HEK293T (cell line): ENCODE data around the gene CD160.

Experiments
- CTCF ChIA-PET: fragments of 350-600 bp; formaldehyde crosslinking; extraction: SDS; loops from one replicate; lab custom pipeline; 2021; ENCODE audit warnings: antibody characterized with exemption, inconsistent platforms; lab: Yijun Ruan, JAX
- POLR2A ChIA-PET: fragments of 350-600 bp; formaldehyde crosslinking; extraction: SDS; loops from one replicate; lab custom pipeline; 2020; ENCODE audit warnings: antibody characterized with exemption, inconsistent platforms; lab: Yijun Ruan, JAX
- DNase-seq: peaks from one replicate; pipeline ENCODE4 v3.0.0; 2012; ENCODE audit warnings: mixed read lengths; ENCODE audit errors: extremely low spot score
- ARNT ChIP-seq: fragments of 450-650 bp; IDR thresholded peaks from 2 replicates; pipeline ENCODE4 v1.6.1; 2017; ENCODE audit warnings: mild to moderate bottlenecking
- BHLHE40 ChIP-seq: fragments of 450-650 bp; IDR thresholded peaks from 2 replicates; pipeline ENCODE4 v1.6.1; 2016; ENCODE audit warnings: mild to moderate bottlenecking, moderate library complexity, borderline replicate concordance
- CTBP1 ChIP-seq: fragments of 450-650 bp; IDR thresholded peaks from 2 replicates; pipeline ENCODE4 v1.6.1; 2016; ENCODE audit warnings: borderline replicate concordance
- ELF4 ChIP-seq: fragments of 450-650 bp; IDR thresholded peaks from 2 replicates; pipeline ENCODE4 v1.6.1; 2017; ENCODE audit warnings: antibody characterized with exemption
- FOXA1 ChIP-seq: fragments of 450-650 bp; IDR thresholded peaks from 2 replicates; pipeline ENCODE4 v1.6.1; 2016; ENCODE audit warnings: mild to moderate bottlenecking
- FOXK2 ChIP-seq: fragments of 450-650 bp; IDR thresholded peaks from 2 replicates; pipeline ENCODE4 v1.6.1; 2016; ENCODE audit warnings: mild to moderate bottlenecking
- FOXM1 ChIP-seq: fragments of 450-650 bp; IDR thresholded peaks from 2 replicates; pipeline ENCODE4 v1.6.1; 2017; ENCODE audit warnings: mild to moderate bottlenecking, borderline replicate concordance
- HDGF ChIP-seq: fragments of 450-650 bp; IDR thresholded peaks from 2 replicates; pipeline ENCODE4 v1.6.1; 2017; ENCODE audit warnings: antibody characterized with exemption, borderline replicate concordance
- L3MBTL2 ChIP-seq: fragments of 450-650 bp; conservative IDR thresholded peaks from 2 replicates; pipeline ENCODE4 v1.6.1; 2016; ENCODE audit warnings: mild to moderate bottlenecking
- LEF1 ChIP-seq: fragments of 450-650 bp; IDR thresholded peaks from 2 replicates; pipeline ENCODE4 v1.6.1; 2017; ENCODE audit warnings: mild to moderate bottlenecking, borderline replicate concordance
- NFRKB ChIP-seq: fragments of 450-650 bp; IDR thresholded peaks from 2 replicates; pipeline ENCODE4 v1.6.1; 2016; ENCODE audit warnings: mild to moderate bottlenecking, moderate library complexity
- SP1 ChIP-seq: fragments of 450-650 bp; IDR thresholded peaks from 2 replicates; pipeline ENCODE4 v1.6.1; 2017
- SUZ12 ChIP-seq: fragments of 450-650 bp; IDR thresholded peaks from 2 replicates; pipeline ENCODE4 v1.6.1; 2016; ENCODE audit warnings: mild to moderate bottlenecking
- TARDBP ChIP-seq: fragments of 450-650 bp; IDR thresholded peaks from 2 replicates; pipeline ENCODE4 v1.6.1; 2016
- ZNF384 ChIP-seq: fragments of 450-650 bp; IDR thresholded peaks from 2 replicates; pipeline ENCODE4 v1.6.1; 2016

CD160 gene

GRCh38 chr1:145785547-145785946 lies 66.2 kb downstream of the CD160 start:
- TF ChIP-seq FOXA1 (no peak), BHLHE40 (no peak), NFRKB (no peak), FOXK2 (no peak), ARNT (no peak), L3MBTL2 (no peak), SP1 (no peak), ZNF384 (no peak), FOXM1 (no peak)
- CTCF ChIA-PET = interaction anchor here (1.3 kb wide), 1 partner anchor 60 kb away, joined by 4 read pairs; the partner anchor contains the start of gene NUDT17
- DNase-seq = no peak
- POLR2A ChIA-PET = no interaction called here

GRCh38 chr1:145786271-145786670 lies 67.0 kb downstream of the CD160 start:
- CTCF ChIA-PET = interaction anchor here (1.3 kb wide), 1 partner anchor 59 kb away, joined by 4 read pairs; the partner anchor contains the start of gene NUDT17
- POLR2A ChIA-PET = interaction anchor here (1.7 kb wide), 1 partner anchor 38 kb away, joined by 4 read pairs; the partner anchor contains the start of genes POLR3C and RNF115
- DNase-seq = no peak
- TF ChIP-seq TARDBP (no peak), SP1 (no peak), HDGF (no peak), FOXK2 (no peak), BHLHE40 (no peak), LEF1 (no peak)

GRCh38 chr1:145788580-145788979 lies 69.3 kb downstream of the CD160 start:
- POLR2A ChIA-PET = interaction anchor here (0.6 kb wide), 1 partner anchor 264 kb away, joined by 3 read pairs; no protein-coding TSS in a partner anchor
- CTCF ChIA-PET = no interaction called here
- no peak for DNase-seq
- TF ChIP-seq LEF1 (no peak), BHLHE40 (no peak), FOXA1 (no peak), NFRKB (no peak), FOXM1 (no peak), HDGF (no peak), ELF4 (no peak), ARNT (no peak), SUZ12 (no peak), TARDBP (no peak), SP1 (no peak), CTBP1 (no peak), ZNF384 (no peak)
